NCI-H1930 (cell line): Measurements from ENCODE around the gene BDH2.
A peak's percentile ranks its signal among the peaks of the same experiment; 100 is the strongest.

Source experiments
- DNase-seq, 2 experiments: peaks; one replicate each; lab custom pipeline; 2025; lab: John Stamatoyannopoulos, UW

BDH2 gene

GRCh38 chr4:103099691-103100392 lies at the start of gene BDH2:
Gene BDH2 (minus strand): TSS chr4:103099834. CDS start chr4:103096254, 3,580 bp downstream.
- DNase-seq, result peak; percentile 68 to 72

- DNase-seq, result no peak
Measured at GRCh38 chr4:103144926-103145325, 45.3 kb upstream of the BDH2 start.

- DNase-seq, result no peak
Measured at GRCh38 chr4:103137446-103137827, 37.8 kb upstream of the BDH2 start.

DNA sequence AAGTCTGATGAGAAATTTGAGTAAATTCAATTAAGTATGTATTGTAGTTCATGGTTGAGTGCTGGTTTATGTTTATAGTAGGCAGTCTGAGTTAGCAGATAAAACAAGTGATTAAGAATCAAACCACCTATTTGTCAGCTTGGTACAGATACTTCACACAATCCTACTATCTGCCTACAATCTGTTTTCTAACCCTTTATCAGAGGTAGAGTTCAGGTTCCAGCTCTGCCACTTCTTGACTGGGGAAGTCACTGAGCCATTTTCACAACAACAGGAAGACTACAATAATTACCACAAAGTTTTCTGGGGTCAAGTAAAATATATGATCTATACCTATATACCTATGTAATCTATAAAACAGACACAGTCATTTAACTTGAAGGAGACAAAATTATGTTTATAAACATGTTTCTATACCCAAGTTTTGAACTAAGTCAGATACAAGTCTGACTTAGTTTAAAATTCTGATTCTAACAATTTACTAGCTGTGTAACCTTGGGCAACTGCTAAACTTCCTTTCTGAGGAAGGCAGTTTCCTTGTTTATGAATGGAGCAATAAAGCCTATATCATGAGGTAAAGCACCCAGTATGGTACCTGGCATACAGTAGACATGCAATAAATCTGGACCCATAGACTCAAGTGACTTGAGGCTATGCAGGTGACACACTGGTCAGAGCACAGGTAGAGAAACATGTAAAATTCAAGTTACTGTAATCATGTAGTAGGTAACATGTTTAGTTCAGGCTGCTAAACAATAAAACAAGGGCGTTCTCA lies 37.2 kb upstream of the BDH2 start:
- DNase-seq, result no peak

GRCh38 chr4:103129174-103129573 lies 29.5 kb upstream of the BDH2 start:
- DNase-seq, result no peak

- DNase-seq, result no peak
Measured at GRCh38 chr4:103126126-103126525, 26.5 kb upstream of the BDH2 start.

- no peak for DNase-seq
Measured at GRCh38 chr4:103123114-103123513, 23.5 kb upstream of the BDH2 start.

DNA sequence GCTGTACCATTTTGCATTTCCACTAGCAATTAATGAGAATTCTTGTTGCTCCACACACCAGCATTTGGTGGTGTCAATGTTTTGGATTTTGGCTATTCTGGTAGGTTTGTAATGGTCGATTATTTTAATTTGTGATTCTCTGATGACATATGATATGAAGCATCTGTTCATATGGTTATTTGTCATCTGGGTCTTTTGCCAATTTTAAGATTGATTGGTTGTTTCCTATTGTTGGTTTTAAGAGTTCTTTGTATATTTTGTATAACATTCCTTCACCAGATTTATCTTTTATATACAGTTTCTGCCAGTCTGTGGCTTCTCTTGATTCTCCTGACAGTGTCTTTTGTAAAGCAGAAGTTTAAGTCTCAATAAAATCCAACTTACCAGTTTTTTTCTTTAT lies 18.5 kb upstream of the BDH2 start:
- DNase-seq, result no peak

DNA sequence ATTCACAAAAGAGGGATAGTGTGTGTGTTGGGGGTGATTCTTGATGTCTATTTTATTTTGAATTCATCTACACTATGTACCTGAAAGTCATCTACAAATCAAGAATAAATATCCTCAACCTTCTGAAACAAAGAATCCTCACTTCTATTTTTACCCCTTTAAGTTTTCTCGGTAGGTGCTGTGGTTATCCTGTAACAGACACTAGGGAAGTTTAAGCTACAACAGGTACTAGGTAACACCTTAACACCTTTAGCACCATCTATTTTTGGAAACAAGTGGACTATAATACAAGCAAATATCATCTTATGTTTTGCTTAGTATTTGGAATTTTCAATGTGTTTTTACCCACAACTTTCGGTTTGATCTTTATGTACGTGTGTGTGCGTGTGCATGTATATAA lies 12.0 kb upstream of the BDH2 start:
- no peak for DNase-seq

- no peak for DNase-seq
Measured at GRCh38 chr4:103108542-103108941, 8.9 kb upstream of the BDH2 start.

DNA sequence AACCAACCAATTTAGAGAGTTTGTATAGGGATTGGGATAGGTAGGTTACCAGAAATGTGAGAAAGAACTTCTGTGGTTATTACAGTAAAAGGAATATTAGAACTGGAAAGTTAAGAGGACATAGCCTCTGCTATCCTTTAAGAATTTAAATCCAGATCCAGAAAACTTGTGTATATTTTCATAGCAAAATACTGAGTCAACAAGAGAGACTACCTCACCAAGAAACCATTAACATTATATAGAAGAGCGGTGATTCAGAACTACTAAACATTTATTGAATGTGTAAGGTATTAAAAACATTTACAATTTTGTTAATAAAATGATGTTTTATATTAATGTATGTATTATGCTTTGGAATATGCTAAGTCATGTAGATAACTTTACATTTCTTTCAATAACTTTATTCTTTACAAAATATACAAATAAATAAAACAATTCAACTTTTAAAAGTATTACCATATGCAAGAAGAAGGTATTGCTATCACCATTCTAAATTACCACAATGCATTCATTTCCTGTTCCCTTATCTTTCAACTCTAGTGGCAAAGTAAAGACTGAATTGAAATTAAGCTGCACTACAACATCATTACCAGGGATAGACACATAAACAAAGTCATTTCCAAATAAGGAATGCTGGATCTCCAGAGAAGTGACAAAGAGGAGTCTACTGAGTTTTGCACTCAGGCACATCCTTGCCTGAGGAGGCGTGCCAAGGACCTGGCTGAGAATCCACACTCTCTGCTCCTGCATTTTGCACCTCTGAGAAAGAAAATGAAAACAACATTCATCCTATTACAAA lies 6.1 kb upstream of the BDH2 start:
- no peak for DNase-seq

DNA sequence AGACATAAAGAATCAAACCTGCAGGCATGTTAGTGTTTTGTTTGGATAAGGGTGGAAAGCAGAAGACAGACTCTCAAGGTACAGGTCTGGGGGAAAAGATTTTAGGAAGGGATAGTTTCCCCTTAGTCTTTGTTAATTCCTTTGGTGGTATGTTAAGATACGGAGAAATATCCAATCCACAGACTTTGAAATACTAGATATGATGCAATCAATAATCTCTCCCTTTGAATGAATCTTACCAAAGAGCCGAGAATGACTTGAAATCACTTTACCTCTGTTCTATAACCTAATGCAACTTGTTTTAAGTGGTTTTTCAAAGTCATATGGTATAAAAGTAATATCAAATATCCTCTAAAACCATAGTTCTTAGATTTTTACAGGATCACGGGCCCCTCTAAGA lies 5.3 kb upstream of the BDH2 start:
- DNase-seq, result no peak

DNA sequence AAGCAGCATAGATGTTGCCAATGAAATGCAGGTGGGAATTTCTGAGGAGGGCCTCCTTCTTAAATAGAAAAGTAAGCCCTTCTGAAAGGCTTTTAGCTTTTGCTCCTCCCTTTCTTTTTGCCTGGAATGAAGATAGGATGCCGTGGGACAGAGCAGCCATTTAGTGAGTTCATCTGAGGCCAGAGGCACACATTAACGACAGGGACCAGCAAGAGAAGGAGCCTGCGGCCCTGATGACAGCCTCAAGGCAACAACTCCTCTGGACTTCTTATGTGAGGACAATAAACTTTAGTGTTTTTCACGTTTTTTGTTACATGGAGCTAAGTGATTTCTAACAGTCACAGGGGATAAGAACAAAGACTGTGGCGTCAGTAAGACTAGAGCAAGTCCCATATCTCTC lies 1.1 kb upstream of the BDH2 start:
- DNase-seq, result no peak

GRCh38 chr4:103098756-103099440 lies 736 bp downstream of the BDH2 start:
- DNase-seq, result no peak

GRCh38 chr4:103098341-103098740 lies 1.3 kb downstream of the BDH2 start:
- no peak for DNase-seq

GRCh38 chr4:103097112-103097511 lies 2.5 kb downstream of the BDH2 start:
- no peak for DNase-seq

DNA sequence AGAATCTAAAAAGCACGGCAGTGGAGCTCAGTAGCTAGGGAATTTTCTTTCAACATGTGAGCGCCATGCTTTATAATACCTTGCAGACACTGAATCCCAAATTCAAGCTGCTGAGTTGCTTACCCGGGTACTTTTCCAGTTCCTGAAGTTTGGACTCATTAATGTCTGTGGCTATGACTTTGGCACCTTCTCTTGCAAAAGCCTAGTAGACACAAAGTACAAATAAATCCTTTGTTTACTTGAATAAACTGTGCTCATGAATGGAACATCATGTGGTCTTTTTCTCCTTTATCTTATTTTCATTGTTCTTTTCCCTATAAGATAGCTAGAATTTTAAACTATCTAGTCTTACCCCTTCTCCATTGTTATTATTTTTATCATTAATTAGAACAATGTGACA lies 4.6 kb downstream of the BDH2 start:
- DNase-seq, result no peak

DNA sequence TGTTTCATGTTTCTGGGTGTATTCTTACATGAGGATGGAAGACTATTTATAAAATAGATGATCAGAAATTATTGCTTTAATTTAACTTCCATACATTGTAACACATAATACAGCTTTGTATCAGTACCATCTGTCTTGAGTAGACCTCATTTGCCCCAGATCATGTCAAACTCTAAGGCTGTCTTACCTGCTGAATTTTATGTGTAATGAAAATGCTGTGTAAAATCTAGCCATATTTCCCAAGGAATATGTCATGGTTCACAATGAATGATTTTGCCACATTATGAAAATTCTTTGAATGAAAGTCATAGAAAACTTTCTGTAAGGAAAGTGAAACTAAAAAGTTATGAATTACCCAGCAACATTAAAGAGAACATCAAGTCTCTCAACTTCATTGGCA lies 7.4 kb downstream of the BDH2 start:
- DNase-seq, result no peak

- DNase-seq, result peak; percentile 25 to 30
Measured at GRCh38 chr4:103091601-103092223, 7.9 kb downstream of the BDH2 start.

DNA sequence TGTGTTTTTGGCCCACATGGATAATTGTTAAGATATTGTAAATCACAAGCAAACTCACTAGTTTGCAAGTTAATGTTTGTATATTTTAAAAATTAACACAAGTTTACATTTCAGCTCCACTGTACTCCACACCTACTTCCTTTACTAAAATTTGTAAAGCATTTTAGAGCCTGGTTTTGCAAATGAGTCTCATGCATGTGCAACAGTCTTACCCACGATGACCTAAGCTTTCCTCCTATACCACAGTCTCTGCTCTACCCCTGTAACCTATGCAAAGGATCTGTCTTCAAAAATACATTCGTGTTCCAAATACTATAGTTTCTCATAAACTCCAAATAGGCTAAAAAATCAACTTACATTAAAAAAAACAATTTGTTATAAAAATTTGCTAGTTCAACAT lies 10.2 kb downstream of the BDH2 start:
- no peak for DNase-seq

- no peak for DNase-seq
Measured at GRCh38 chr4:103086551-103086950, 13.1 kb downstream of the BDH2 start.
